Superior temporal gyrus (tissue), 1 donor: ENCODE measurements around the gene TMEM164.

Source experiments
- DNase-seq: peaks from one replicate; pipeline ENCODE4 v3.0.0-alpha.2; 2016; ENCODE audit errors: extremely low spot score

The TMEM164 gene

GRCh38 chrX:110210417-110211139 is 207.7 kb downstream of the TMEM164 start:
- no peak for DNase-seq

- DNase-seq = no peak
These were observed 208.4 kb downstream of the TMEM164 start for GRCh38 chrX:110211340-110211739.

- DNase-seq = no peak
These were observed 209.4 kb downstream of the TMEM164 start for GRCh38 chrX:110212299-110212698.

- DNase-seq = no peak
These were observed 210.3 kb downstream of the TMEM164 start for GRCh38 chrX:110213183-110213582.

GRCh38 chrX:110214684-110215083 is 211.8 kb downstream of the TMEM164 start:
- no peak for DNase-seq

- DNase-seq = no peak
These were observed 212.5 kb downstream of the TMEM164 start for GRCh38 chrX:110215411-110215810.

- no peak for DNase-seq
These were observed 213.1 kb downstream of the TMEM164 start for GRCh38 chrX:110216027-110216426.

- no peak for DNase-seq
These were observed 215.7 kb downstream of the TMEM164 start for GRCh38 chrX:110218591-110218990.

GRCh38 chrX:110219920-110220319 is 217.0 kb downstream of the TMEM164 start:
- DNase-seq = no peak

- no peak for DNase-seq
These were observed 219.8 kb downstream of the TMEM164 start for GRCh38 chrX:110222497-110223257.

- DNase-seq = no peak
These were observed 222.2 kb downstream of the TMEM164 start for GRCh38 chrX:110224926-110225617.

- no peak for DNase-seq
These were observed 224.0 kb downstream of the TMEM164 start for GRCh38 chrX:110226931-110227330.
